Keratinocyte (primary cell): Measurements from ENCODE around the gene CBLN3. TPM values are rescaled to one million over a fixed set of nuclear protein-coding genes. Genes with fewer than 3 reads are reported as not detected.

ENCODE experiments used
- DNase-seq: peaks from one replicate; pipeline ENCODE4 v3.0.0-alpha.2; 2011; ENCODE audit warnings: low read depth, missing footprints, low spot score
- FAIRE-seq: peaks from 2 replicates; lab custom pipeline; 2011; peaks lifted over from hg19 to GRCh38; lab: Jason Lieb, UNC
- H2AFZ ChIP-seq: 2 replicates; pipeline ENCODE4 v1.6.0; 2012; ENCODE audit warnings: low read length, control low read depth, inconsistent platforms; ENCODE audit not compliant: control insufficient read depth
- H3K27ac ChIP-seq: 2 replicates; pipeline ENCODE4 v1.5.1; 2011; ENCODE audit warnings: low read length; ENCODE audit not compliant: control insufficient read depth, insufficient read depth
- H3K27me3 ChIP-seq: 3 replicates; pipeline ENCODE4 v1.6.0; 2011; ENCODE audit warnings: low read length; ENCODE audit not compliant: control insufficient read depth, insufficient read depth; ENCODE audit errors: extremely low read depth
- H3K36me3 ChIP-seq, 2 experiments: 2 replicates in 1 of 2; 3 replicates in 1 of 2; pipeline ENCODE4 v1.5.1; 2011; ENCODE audit warnings: low read length in 2 of 2, mild to moderate bottlenecking in 1 of 2; ENCODE audit not compliant: control insufficient read depth in 2 of 2, insufficient read depth in 2 of 2; ENCODE audit errors: extremely low read depth in 1 of 2
- H3K4me1 ChIP-seq: 3 replicates; pipeline ENCODE4 v1.5.1; 2011; ENCODE audit warnings: low read length; ENCODE audit not compliant: control insufficient read depth, insufficient read depth; ENCODE audit errors: extremely low read depth
- H3K4me2 ChIP-seq: 3 replicates; pipeline ENCODE4 v1.6.0; 2011; ENCODE audit warnings: low read depth, low read length; ENCODE audit not compliant: control insufficient read depth, insufficient read depth; ENCODE audit errors: extremely low read depth
- H3K4me3 ChIP-seq, 3 experiments: fragments of 200-600 bp in 1 of 3; sonication (generic) in 1 of 3; 2 replicates in 2 of 3; 3 replicates in 1 of 3; pipeline ENCODE4 v1.5.1; 2011 to 2016; ENCODE audit warnings: low read length in 3 of 3, mild to moderate bottlenecking in 3 of 3, control low read depth in 2 of 3, inconsistent platforms in 1 of 3, low read depth in 1 of 3, mixed read lengths in 1 of 3, mixed run types in 1 of 3, moderate library complexity in 1 of 3; ENCODE audit not compliant: control insufficient read depth in 2 of 3, insufficient read depth in 2 of 3; ENCODE audit errors: extremely low read depth in 1 of 3
- H3K79me2 ChIP-seq: 2 replicates; pipeline ENCODE4 v1.6.0; 2012; ENCODE audit warnings: low read length; ENCODE audit not compliant: control insufficient read depth, insufficient read depth
- H3K9ac ChIP-seq: 3 replicates; pipeline ENCODE4 v1.6.0; 2011; ENCODE audit warnings: low read length; ENCODE audit not compliant: control insufficient read depth, insufficient read depth; ENCODE audit errors: extremely low read depth
- H3K9me1 ChIP-seq: 3 replicates; pipeline ENCODE4 v1.6.0; 2011; ENCODE audit warnings: low read length; ENCODE audit not compliant: control insufficient read depth, insufficient read depth; ENCODE audit errors: extremely low read depth
- H3K9me3 ChIP-seq: 2 replicates; pipeline ENCODE4 v1.5.1; 2012; ENCODE audit warnings: low read depth, low read length; ENCODE audit not compliant: control insufficient read depth
- H4K20me1 ChIP-seq: 3 replicates; pipeline ENCODE4 v1.6.0; 2011; ENCODE audit warnings: low read length; ENCODE audit not compliant: control insufficient read depth, insufficient read depth; ENCODE audit errors: extremely low read depth
- CTCF ChIP-seq, 3 experiments: IDR thresholded peaks in 1 of 3; conservative IDR thresholded peaks in 1 of 3; optimal IDR thresholded peaks in 1 of 3; 2 replicates in 2 of 3; 3 replicates in 1 of 3; pipeline versions ENCODE3 to v1.5.1; 2011; ENCODE audit warnings: low read length in 3 of 3, mild to moderate bottlenecking in 3 of 3, moderate library complexity in 2 of 3, control low read depth in 1 of 3, inconsistent platforms in 1 of 3; ENCODE audit not compliant: insufficient read depth in 2 of 3; ENCODE audit errors: extremely low read depth in 1 of 3
- EZH2 ChIP-seq: IDR thresholded peaks from one replicate; pipeline ENCODE4 v1.6.1; 2012; ENCODE audit warnings: inconsistent platforms, mild to moderate bottlenecking, low read length, moderate library complexity
- dilution Hi-C: fragments of 300-500 bp; cut with MboI; formaldehyde crosslinking; loops from one replicate; pipeline ENCODE4 v1.7.0; 2020; ENCODE audit warnings: low sequenced_read_pairs; ENCODE audit not compliant: extremely low pct_ligation_motif_present
- polyA plus RNA-seq, 5 experiments: library from polyadenylated mRNA; depleted of rRNA in 3 of 5; stranded (reverse) in 3 of 5; stranded (forward) in 1 of 5; unstranded in 1 of 5; fragments of >200 nt; gene quantifications; 1 replicate in 1 of 5; 2 replicates in 3 of 5; 3 replicates in 1 of 5; pipeline versions ENCODE4 v1.2.1 to v1.2.3, GENCODE V29; 2011 to 2012; ENCODE audit warnings: missing spikeins in 2 of 5, low read depth in 1 of 5, low replicate concordance in 1 of 5

CBLN3 gene
- polyA plus RNA-seq, 1 donor (not counting 4 experiments of a cell fraction or from before 2014, with no cell fraction given), result 1.6 TPM

GRCh38 chr14:24409192-24409591 lies 20.3 kb downstream of the CBLN3 start:
- FAIRE-seq (no peak), DNase-seq (no peak)
- H3K27ac ChIP-seq, result no peak overlapping the region
- H3K4me2 ChIP-seq, result no peak overlapping the region
- no peak overlapping the region for H2AFZ ChIP-seq
- H3K79me2 ChIP-seq, result no peaks in the 10 kb centered on the region
- no peaks in the 10 kb centered on the region for H3K27me3 ChIP-seq
- H3K4me1 ChIP-seq, result no peaks in the 10 kb centered on the region
- no peak overlapping the region for H3K9ac ChIP-seq
- TF ChIP-seq CTCF (optimal IDR thresholded peaks at IDR 0.05 in 1 of 3, IDR thresholded peaks at IDR 0.05 in 1 of 3, conservative IDR thresholded peaks at IDR 0.05 in 1 of 3; ENCODE audit: extremely low read depth in 1 of 3, insufficient read depth in 2 of 3, low read length in 3 of 3) (no peak), EZH2 (no peak)
- peaks cover 2% of the 10 kb centered on the region for H3K9me1 ChIP-seq
- no peak overlapping the region for H3K4me3 ChIP-seq
- dilution Hi-C loops, result no loop called here
- no peaks in the 10 kb centered on the region for H4K20me1 ChIP-seq
- H3K9me3 ChIP-seq, result no peaks in the 10 kb centered on the region
- H3K36me3 ChIP-seq, result no peaks in the 10 kb centered on the region

- peaks cover 2% of the 10 kb centered on the region for H3K9me1 ChIP-seq
- DNase-seq, result no peak
- H3K9ac ChIP-seq, result no peak overlapping the region
- H3K27me3 ChIP-seq, result no peaks in the 10 kb centered on the region
- no peak for FAIRE-seq
- no peak overlapping the region for H3K27ac ChIP-seq
- dilution Hi-C loops, result no loop called here
- H3K36me3 ChIP-seq, result no peaks in the 10 kb centered on the region
- no peak overlapping the region for H3K4me3 ChIP-seq
- TF ChIP-seq CTCF (optimal IDR thresholded peaks at IDR 0.05 in 1 of 3, IDR thresholded peaks at IDR 0.05 in 1 of 3, conservative IDR thresholded peaks at IDR 0.05 in 1 of 3; ENCODE audit: extremely low read depth in 1 of 3, insufficient read depth in 2 of 3, low read length in 3 of 3) (no peak), EZH2 (no peak)
- H2AFZ ChIP-seq, result no peak overlapping the region
- no peaks in the 10 kb centered on the region for H3K79me2 ChIP-seq
- H4K20me1 ChIP-seq, result no peaks in the 10 kb centered on the region
- H3K4me2 ChIP-seq, result no peak overlapping the region
- H3K4me1 ChIP-seq, result no peaks in the 10 kb centered on the region
- no peaks in the 10 kb centered on the region for H3K9me3 ChIP-seq
Observed at GRCh38 chr14:24408764-24409163, 20.7 kb downstream of the CBLN3 start.
